Ascending aorta (tissue), 2 donors: ENCODE measurements around the gene LAMA3. TPM values are rescaled to one million over a fixed set of nuclear protein-coding genes. Genes with fewer than 3 reads are reported as not detected.
"Not testable (repeated sequence)": the region's sequence is repeated elsewhere in the genome, so short reads cannot be mapped to it uniquely, and the experiment has no call there.

ENCODE experiments used
- DNase-seq, 2 donors: peaks; one replicate each; pipeline ENCODE4 v3.0.0-alpha.2; 2019; ENCODE audit warnings: low spot score in 2 of 2
- H3K27ac ChIP-seq, 2 donors: fragments of 200-600 bp; sonication (generic); one replicate each; pipeline ENCODE4 v1.5.1; 2016 to 2017; ENCODE audit warnings: mild to moderate bottlenecking in 1 of 2
- H3K27me3 ChIP-seq: fragments of 200-600 bp; sonication (generic); one replicate; pipeline ENCODE4 v1.5.1; 2017
- H3K36me3 ChIP-seq, 2 donors: fragments of 200-600 bp; sonication (generic); one replicate each; pipeline ENCODE4 v1.5.1; 2016
- H3K4me1 ChIP-seq, 2 donors: fragments of 200-600 bp; sonication (generic); one replicate each; pipeline ENCODE4 v1.5.1; 2016 to 2017; ENCODE audit warnings: mild to moderate bottlenecking in 1 of 2
- H3K4me3 ChIP-seq, 2 donors: fragments of 200-600 bp; sonication (generic); one replicate each; pipeline ENCODE4 v1.5.1; 2016 to 2017; ENCODE audit warnings: mild to moderate bottlenecking in 1 of 2
- H3K9me3 ChIP-seq, 2 donors: fragments of 200-600 bp; sonication (generic); one replicate each; pipeline ENCODE4 v1.5.1; 2016
- intact Hi-C: fragments of 100-400 bp; cut with DNase I; formaldehyde crosslinking; loops from one replicate; pipeline ENCODE4 v1.15.1; 2023
- total RNA-seq: library from RNA; depleted of rRNA; stranded (reverse); fragments of >200 nt; gene quantifications from one replicate; pipeline ENCODE4 v1.1.0, GENCODE V29; 2016
- TF ChIP-seq, protein P1 (sequence below), 3 experiments: fragments of 200-600 bp in 2 of 3; fragments of 450-650 bp in 1 of 3; sonication (generic) in 2 of 3; IDR thresholded peaks; one replicate each; pipeline ENCODE4 v1.5.1; 2016 to 2019; ENCODE audit warnings: antibody characterized with exemption in 3 of 3, mild to moderate bottlenecking in 1 of 3, moderate library complexity in 1 of 3

LAMA3 gene
- total RNA-seq, 1 donor from 2014 or later, result 27.2 TPM

DNA sequence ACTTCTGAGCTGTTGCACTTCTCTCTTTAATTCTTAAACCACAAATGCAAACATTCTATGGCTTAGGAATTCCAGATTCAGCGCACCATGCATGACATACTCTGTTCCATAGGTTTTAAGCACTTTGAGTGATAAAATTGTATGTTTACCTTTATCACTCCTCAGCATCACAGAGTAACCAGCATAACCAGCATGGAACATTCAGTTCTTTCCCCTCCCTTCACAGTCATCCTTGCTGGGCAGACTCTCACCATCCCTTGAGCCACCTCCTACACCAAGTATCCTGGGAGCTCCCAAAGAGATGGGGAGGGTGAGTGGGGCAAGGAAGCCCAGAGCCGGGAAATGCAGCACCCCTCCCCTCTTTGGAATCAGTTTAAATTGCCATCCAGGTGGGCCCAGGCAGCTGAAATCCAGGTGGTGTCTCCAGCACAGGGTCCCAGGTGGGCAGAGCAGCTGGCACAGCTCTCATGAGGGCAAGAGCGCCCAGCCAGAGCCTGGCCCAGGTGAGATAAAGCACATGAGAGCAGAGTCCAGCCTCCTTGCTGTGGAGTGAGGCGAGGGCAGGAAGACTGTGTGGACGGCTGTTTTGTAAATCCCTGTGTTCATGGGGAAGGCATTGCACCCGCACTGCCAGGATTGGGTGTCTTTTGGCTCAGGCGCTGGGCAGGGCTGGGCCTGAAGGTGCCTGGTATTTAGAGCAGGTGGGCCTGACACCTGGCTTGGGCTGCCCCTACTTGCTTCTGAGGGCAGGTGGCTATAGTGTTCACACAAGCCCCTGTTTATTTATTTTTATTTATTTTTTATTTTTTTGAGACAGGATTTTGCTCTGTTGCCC, 36.8 kb downstream of the LAMA3 start:
- H3K9me3 ChIP-seq, result no peaks in the 10 kb centered on the region
- no peak for DNase-seq
- no peaks in the 10 kb centered on the region for H3K27me3 ChIP-seq
- TF ChIP-seq, protein P1, sequence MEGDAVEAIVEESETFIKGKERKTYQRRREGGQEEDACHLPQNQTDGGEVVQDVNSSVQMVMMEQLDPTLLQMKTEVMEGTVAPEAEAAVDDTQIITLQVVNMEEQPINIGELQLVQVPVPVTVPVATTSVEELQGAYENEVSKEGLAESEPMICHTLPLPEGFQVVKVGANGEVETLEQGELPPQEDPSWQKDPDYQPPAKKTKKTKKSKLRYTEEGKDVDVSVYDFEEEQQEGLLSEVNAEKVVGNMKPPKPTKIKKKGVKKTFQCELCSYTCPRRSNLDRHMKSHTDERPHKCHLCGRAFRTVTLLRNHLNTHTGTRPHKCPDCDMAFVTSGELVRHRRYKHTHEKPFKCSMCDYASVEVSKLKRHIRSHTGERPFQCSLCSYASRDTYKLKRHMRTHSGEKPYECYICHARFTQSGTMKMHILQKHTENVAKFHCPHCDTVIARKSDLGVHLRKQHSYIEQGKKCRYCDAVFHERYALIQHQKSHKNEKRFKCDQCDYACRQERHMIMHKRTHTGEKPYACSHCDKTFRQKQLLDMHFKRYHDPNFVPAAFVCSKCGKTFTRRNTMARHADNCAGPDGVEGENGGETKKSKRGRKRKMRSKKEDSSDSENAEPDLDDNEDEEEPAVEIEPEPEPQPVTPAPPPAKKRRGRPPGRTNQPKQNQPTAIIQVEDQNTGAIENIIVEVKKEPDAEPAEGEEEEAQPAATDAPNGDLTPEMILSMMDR (IDR thresholded peaks at IDR 0.05), result no peak
- no peak overlapping the region for H3K27ac ChIP-seq
- no peak overlapping the region for H3K4me3 ChIP-seq
- intact Hi-C loops, result no loop called here
- no peaks in the 10 kb centered on the region for H3K36me3 ChIP-seq
- peaks cover 0 to 3% of the 10 kb centered on the region in 2 donors for H3K4me1 ChIP-seq

- H3K27ac ChIP-seq, result no peak overlapping the region
- TF ChIP-seq, protein P1 (IDR thresholded peaks at IDR 0.05), result no peak
- intact Hi-C loops, result no loop called here
- no peak for DNase-seq
- H3K36me3 ChIP-seq, result no peaks in the 10 kb centered on the region
- H3K4me3 ChIP-seq, result no peak overlapping the region
- H3K27me3 ChIP-seq, result no peaks in the 10 kb centered on the region
- H3K4me1 ChIP-seq, result no peaks in the 10 kb centered on the region
- no peaks in the 10 kb centered on the region for H3K9me3 ChIP-seq
Observed at GRCh38 chr18:23727707-23728493, 38.6 kb downstream of the LAMA3 start.

- TF ChIP-seq, protein P1 (IDR thresholded peaks at IDR 0.05), result no peak
- no peaks in the 10 kb centered on the region for H3K4me1 ChIP-seq
- H3K27ac ChIP-seq, result no peak overlapping the region
- no peaks in the 10 kb centered on the region for H3K36me3 ChIP-seq
- no peak overlapping the region for H3K4me3 ChIP-seq
- H3K9me3 ChIP-seq, result no peaks in the 10 kb centered on the region
- DNase-seq, result no peak
- intact Hi-C loops, result no loop called here
- no peaks in the 10 kb centered on the region for H3K27me3 ChIP-seq
Observed at GRCh38 chr18:23730857-23731256, 41.6 kb downstream of the LAMA3 start.

DNA sequence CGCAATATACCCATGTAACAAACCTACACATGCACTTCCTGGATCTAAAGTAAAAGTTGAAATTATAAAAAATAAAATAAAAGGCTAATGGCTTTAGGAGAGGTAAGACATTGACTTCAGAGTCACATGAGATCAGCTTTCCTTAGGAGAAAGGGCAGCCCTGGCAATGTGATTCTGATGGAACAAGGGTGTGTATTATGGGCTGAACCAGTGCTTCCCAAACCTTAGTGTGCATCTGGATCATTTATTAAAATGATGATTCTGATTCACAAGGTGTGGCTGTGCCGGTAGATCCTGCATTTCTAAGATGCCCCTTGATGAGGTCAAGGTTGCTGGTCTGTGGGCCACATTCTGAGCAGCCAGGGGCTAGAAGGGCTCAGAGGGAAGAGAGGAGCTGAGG, 42.6 kb downstream of the LAMA3 start:
- Histone ChIP-seq H3K9me3 (no peaks in the 10 kb centered on the region), H3K4me3 (no peak overlapping the region), H3K4me1 (no peaks in the 10 kb centered on the region), H3K27me3 (no peaks in the 10 kb centered on the region), H3K36me3 (no peaks in the 10 kb centered on the region), H3K27ac (no peak overlapping the region)
- intact Hi-C loops, result no loop called here
- no peak for DNase-seq
- TF ChIP-seq, protein P1 (IDR thresholded peaks at IDR 0.05), result no peak

DNA sequence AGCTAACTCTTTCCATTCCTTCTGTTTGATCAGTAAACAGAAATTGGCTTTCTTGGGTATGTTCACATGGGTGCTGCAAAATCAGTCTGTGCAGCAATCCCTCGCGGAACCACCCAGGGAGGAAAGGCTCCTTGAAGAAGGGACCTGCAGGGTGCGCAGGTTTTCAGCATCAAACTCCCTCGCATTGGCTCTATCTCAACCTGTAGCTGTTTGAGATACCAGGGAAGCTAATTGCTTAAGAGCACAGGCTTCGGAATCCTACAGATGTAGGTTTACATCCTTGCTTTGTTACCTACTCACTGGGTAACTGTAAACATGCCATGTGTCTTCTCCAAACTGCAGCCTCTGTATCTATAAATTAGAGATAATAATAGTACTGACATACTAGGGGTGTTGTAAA, 43.2 kb downstream of the LAMA3 start:
- H3K4me3 ChIP-seq, result no peak overlapping the region
- no peak overlapping the region for H3K27ac ChIP-seq
- no peak for DNase-seq
- H3K9me3 ChIP-seq, result no peaks in the 10 kb centered on the region
- H3K36me3 ChIP-seq, result no peaks in the 10 kb centered on the region
- intact Hi-C loops, result no loop called here
- TF ChIP-seq, protein P1 (IDR thresholded peaks at IDR 0.05), result no peak
- no peaks in the 10 kb centered on the region for H3K27me3 ChIP-seq
- no peaks in the 10 kb centered on the region for H3K4me1 ChIP-seq

DNA sequence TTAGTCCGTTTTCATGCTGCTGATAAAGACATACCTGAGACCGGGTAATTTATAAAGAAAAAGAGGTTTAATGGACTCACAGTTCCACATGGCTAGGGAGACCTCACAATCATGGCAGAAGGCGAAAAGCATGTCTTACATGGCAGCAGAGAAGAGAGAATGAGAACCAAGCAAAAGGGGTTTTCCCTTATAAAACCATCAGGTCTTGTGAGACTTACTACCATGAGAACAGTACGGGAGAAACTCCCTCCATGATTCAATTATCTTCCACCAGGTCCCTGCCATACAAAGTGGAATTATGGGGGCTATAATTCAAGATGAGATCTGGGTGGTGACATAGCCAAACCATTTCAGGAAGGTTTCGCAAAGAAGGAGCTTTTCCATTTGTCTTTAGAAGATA, 44.0 kb downstream of the LAMA3 start:
- H3K9me3 ChIP-seq, H3K36me3 ChIP-seq, H3K4me1 ChIP-seq, DNase-seq, H3K27me3 ChIP-seq, H3K27ac ChIP-seq, H3K4me3 ChIP-seq, intact Hi-C loops: not testable (repeated sequence)
